HCT116 (cell line): ENCODE results near the gene NR5A2.

Experiments used
- ATF3 ChIP-seq: IDR thresholded peaks from 2 replicates; pipeline ENCODE4 v1.6.1; 2012
- CEBPB ChIP-seq: IDR thresholded peaks from 2 replicates; pipeline ENCODE4 v1.6.1; 2012; ENCODE audit warnings: low read depth
- CTCF ChIP-seq, 3 experiments: fragments of 200-600 bp in 1 of 3; sonication (generic) in 1 of 3; IDR thresholded peaks in 2 of 3; conservative IDR thresholded peaks in 1 of 3; 2 replicates each; pipeline ENCODE4 v1.5.1; 2012 to 2017; ENCODE audit warnings: low read depth in 2 of 3, low read length in 2 of 3, antibody characterized with exemption in 1 of 3, borderline replicate concordance in 1 of 3, control low read depth in 1 of 3, mild to moderate bottlenecking in 1 of 3, mixed read lengths in 1 of 3, mixed run types in 1 of 3, moderate library complexity in 1 of 3; ENCODE audit not compliant: insufficient read depth in 1 of 3
- EZH2 ChIP-seq: fragments of 200-600 bp; sonication (generic); IDR thresholded peaks from 2 replicates; pipeline ENCODE4 v1.6.1; 2017; ENCODE audit warnings: antibody characterized with exemption, mixed run types
- EZH2phosphoT487 ChIP-seq: fragments of 200-600 bp; IDR thresholded peaks from 2 replicates; pipeline ENCODE4 v1.6.1; 2018; ENCODE audit warnings: antibody characterized with exemption, borderline replicate concordance
- JUND ChIP-seq: IDR thresholded peaks from 2 replicates; pipeline ENCODE4 v1.6.1; 2012
- MAX ChIP-seq: IDR thresholded peaks from 2 replicates; pipeline ENCODE4 v1.6.1; 2012
- POLR2A ChIP-seq: IDR thresholded peaks from 2 replicates; pipeline ENCODE4 v1.7.0; 2011; ENCODE audit warnings: borderline replicate concordance; ENCODE audit not compliant: insufficient read depth, insufficient read length; ENCODE audit errors: extremely low read depth
- POLR2AphosphoS5 ChIP-seq: IDR thresholded peaks from 2 replicates; pipeline ENCODE4 v1.6.1; 2011; ENCODE audit warnings: mild to moderate bottlenecking, low read depth, low read length, moderate library complexity
- RAD21 ChIP-seq: IDR thresholded peaks from 2 replicates; pipeline ENCODE4 v1.6.1; 2012; ENCODE audit warnings: low read depth, mild to moderate bottlenecking
- REST ChIP-seq: IDR thresholded peaks from 2 replicates; pipeline ENCODE4 v1.6.1; 2012; ENCODE audit warnings: low read depth
- SRF ChIP-seq: IDR thresholded peaks from 2 replicates; pipeline ENCODE4 v1.6.1; 2012; ENCODE audit warnings: low read depth
- ZNF274 ChIP-seq: fragments of 200-500 bp; sonication (Bioruptor generic); IDR thresholded peaks from 2 replicates; pipeline ENCODE4 v1.6.1; 2014; ENCODE audit warnings: mild to moderate bottlenecking, low read depth, low read length, inconsistent platforms

GRCh38 chr1:200096774-200097173 lies 69.3 kb downstream of the NR5A2 start:
- TF ChIP-seq POLR2A, result no peak
- no peak for TF ChIP-seq JUND
- TF ChIP-seq CTCF (IDR thresholded peaks at IDR 0.05 in 2 of 3, conservative IDR thresholded peaks at IDR 0.05 in 1 of 3; ENCODE audit: borderline replicate concordance in 1 of 3, insufficient read depth in 1 of 3, low read depth in 2 of 3, low read length in 2 of 3), result no peak
- TF ChIP-seq EZH2, result no peak
- TF ChIP-seq POLR2AphosphoS5, result no peak
- no peak for TF ChIP-seq SRF
- TF ChIP-seq CEBPB, result no peak
- TF ChIP-seq REST, result no peak
- TF ChIP-seq EZH2phosphoT487, result no peak
- no peak for TF ChIP-seq ZNF274
- no peak for TF ChIP-seq RAD21
- no peak for TF ChIP-seq ATF3
- no peak for TF ChIP-seq MAX
